ENCODE data around the gene AP5M1. TPM values are rescaled to one million over a fixed set of nuclear protein-coding genes. Genes with fewer than 3 reads are reported as not detected.

Gene AP5M1
- polyA plus RNA-seq, 1 donor from 2014 or later: 40.0 TPM

GRCh38 chr14:57314396-57315089, 45.8 kb downstream of the AP5M1 start:
- H3K4me3 ChIP-seq (ENCODE audit: low read length): no peak overlapping the region
- H3K27me3 ChIP-seq (ENCODE audit: insufficient read depth, low read depth, low read length): no peaks in the 10 kb centered on the region
- H3K9ac ChIP-seq (ENCODE audit: low read length): no peak overlapping the region
- H3K79me2 ChIP-seq (replicated peaks; ENCODE audit: insufficient read depth, low read length): no peaks in the 10 kb centered on the region
- H3K9me3 ChIP-seq (ENCODE audit: low read length): no peaks in the 10 kb centered on the region
- no peaks in the 10 kb centered on the region for H4K20me1 ChIP-seq (ENCODE audit: insufficient read depth)
- no peak for TF ChIP-seq RAD21 (conservative IDR thresholded peaks at IDR 0.05)
- no peak for TF ChIP-seq SMC3 (conservative IDR thresholded peaks at IDR 0.05; ENCODE audit: poor library complexity)
- TF ChIP-seq TAF1 (IDR thresholded peaks at IDR 0.05; ENCODE audit: low read depth): no peak
- TF ChIP-seq EZH2 (IDR thresholded peaks at IDR 0.05; ENCODE audit: borderline replicate concordance, insufficient read depth, low read length, poor library complexity, severe bottlenecking): no peak
- TF ChIP-seq CTCF (IDR thresholded peaks at IDR 0.05; ENCODE audit: poor library complexity, severe bottlenecking): no peak
- no peak for TF ChIP-seq EP300 (conservative IDR thresholded peaks at IDR 0.05; ENCODE audit: poor library complexity, severe bottlenecking)
- TF ChIP-seq MXI1 (conservative IDR thresholded peaks at IDR 0.05; ENCODE audit: poor library complexity, severe bottlenecking): no peak
- no peak for TF ChIP-seq POLR2AphosphoS5 (IDR thresholded peaks at IDR 0.05)
- no peak for TF ChIP-seq REST (IDR thresholded peaks at IDR 0.05; ENCODE audit: borderline replicate concordance)
- no peak overlapping the region for H3K4me2 ChIP-seq (ENCODE audit: low read length)
- no peaks in the 10 kb centered on the region for H3K36me3 ChIP-seq (ENCODE audit: insufficient read depth, low read length)
- H3K27ac ChIP-seq (ENCODE audit: low read length): no peak overlapping the region
- no peak overlapping the region for H2AFZ ChIP-seq (ENCODE audit: low read depth, low read length)
- H3F3A ChIP-seq (ENCODE audit: insufficient read depth, low read length, poor library complexity, severe bottlenecking): no peaks in the 10 kb centered on the region
- H3K9me2 ChIP-seq (ENCODE audit: insufficient read depth, low read length): no peaks in the 10 kb centered on the region

- Histone ChIP-seq H3K36me3 (ENCODE audit: insufficient read depth, low read length) (no peaks in the 10 kb centered on the region), H3F3A (ENCODE audit: insufficient read depth, low read length, poor library complexity, severe bottlenecking) (no peaks in the 10 kb centered on the region), H3K4me3 (ENCODE audit: low read length) (no peak overlapping the region), H3K27ac (ENCODE audit: low read length) (no peak overlapping the region), H3K9me2 (ENCODE audit: insufficient read depth, low read length) (no peaks in the 10 kb centered on the region), H3K27me3 (ENCODE audit: insufficient read depth, low read depth, low read length) (no peaks in the 10 kb centered on the region), H3K9me3 (ENCODE audit: low read length) (no peaks in the 10 kb centered on the region), H3K9ac (ENCODE audit: low read length) (no peak overlapping the region), H2AFZ (ENCODE audit: low read depth, low read length) (no peak overlapping the region), H3K4me2 (ENCODE audit: low read length) (no peak overlapping the region), H3K79me2 (replicated peaks; ENCODE audit: insufficient read depth, low read length) (no peaks in the 10 kb centered on the region), H4K20me1 (ENCODE audit: insufficient read depth) (no peaks in the 10 kb centered on the region)
- TF ChIP-seq TAF1 (IDR thresholded peaks at IDR 0.05; ENCODE audit: low read depth): no peak
- TF ChIP-seq EZH2 (IDR thresholded peaks at IDR 0.05; ENCODE audit: borderline replicate concordance, insufficient read depth, low read length, poor library complexity, severe bottlenecking): no peak
- no peak for TF ChIP-seq EP300 (conservative IDR thresholded peaks at IDR 0.05; ENCODE audit: poor library complexity, severe bottlenecking)
- TF ChIP-seq RAD21 (conservative IDR thresholded peaks at IDR 0.05): peak; percentile 86
- no peak for TF ChIP-seq REST (IDR thresholded peaks at IDR 0.05; ENCODE audit: borderline replicate concordance)
- peak; percentile 91 for TF ChIP-seq CTCF (IDR thresholded peaks at IDR 0.05; ENCODE audit: poor library complexity, severe bottlenecking)
- TF ChIP-seq MXI1 (conservative IDR thresholded peaks at IDR 0.05; ENCODE audit: poor library complexity, severe bottlenecking): no peak
- TF ChIP-seq POLR2AphosphoS5 (IDR thresholded peaks at IDR 0.05): no peak
- peak; percentile 82 for TF ChIP-seq SMC3 (conservative IDR thresholded peaks at IDR 0.05; ENCODE audit: poor library complexity)
Observed at GRCh38 chr14:57317248-57317833, 48.6 kb downstream of the AP5M1 start.

All from neural cell (in vitro differentiated cells).